ENCODE measurements around the gene ATXN2L. TPM values are rescaled to one million over a fixed set of nuclear protein-coding genes. Genes with fewer than 3 reads are reported as not detected.

ATXN2L gene
- total and polyA plus RNA-seq, 4 donors = 23.1 to 40.7 (median 32.8) TPM

DNA sequence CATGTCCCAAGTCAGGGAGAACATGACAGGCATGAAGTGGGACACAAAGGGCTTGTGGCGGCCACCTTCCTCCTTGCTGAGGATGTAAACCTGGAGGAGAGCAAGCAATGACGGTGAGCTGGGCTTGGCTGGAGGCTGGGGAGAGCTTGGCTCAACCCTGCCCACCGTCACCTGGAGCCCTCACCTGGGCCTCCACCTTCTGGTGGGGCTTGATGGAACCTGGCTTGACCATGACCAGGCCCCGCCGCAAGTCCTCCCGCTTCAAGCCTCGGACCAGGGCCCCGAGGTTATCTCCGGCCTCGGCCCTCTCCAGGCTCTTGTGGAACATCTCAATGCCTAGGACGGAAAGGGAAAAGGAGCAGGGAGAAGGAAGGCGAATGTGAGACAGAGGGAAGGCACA, 21.0 kb downstream of the ATXN2L start:
- 97% methylated on average over 12 of the region's 12 CpGs for WGBS
- Histone ChIP-seq H3K4me3 (ENCODE audit: low read depth in 1 of 3, low read length in 3 of 3) (no peak overlapping the region), H3K9me3 (ENCODE audit: control insufficient read depth in 4 of 4, low read length in 3 of 4) (no peaks in the 10 kb centered on the region), H3K27ac (ENCODE audit: low read depth in 1 of 2, low read length in 2 of 2) (no peak overlapping the region), H3K36me3 (ENCODE audit: control insufficient read depth in 4 of 4, insufficient read depth in 3 of 4, low read depth in 1 of 4, low read length in 3 of 4) (peaks cover 16 to 30% (median 22%) of the 10 kb centered on the region in 4 donors), H3K27me3 (ENCODE audit: control insufficient read depth in 4 of 4, insufficient read depth in 4 of 4, low read length in 3 of 4) (no peaks in the 10 kb centered on the region), H3K9ac (ENCODE audit: low read depth in 1 of 2, low read length in 2 of 2) (no peak overlapping the region), H3K4me1 (ENCODE audit: control insufficient read depth in 4 of 4, insufficient read depth in 4 of 4, low read length in 3 of 4) (peaks cover 0 to 24% (median 18%) of the 10 kb centered on the region in 4 donors)
- DNase-seq (ENCODE audit: low spot score) = no peak
- TF ChIP-seq SP1 (IDR thresholded peaks at IDR 0.05) (no peak), GABPA (IDR thresholded peaks at IDR 0.05 in 1 of 2, conservative IDR thresholded peaks at IDR 0.05 in 1 of 2) (no peak), TAF1 (conservative IDR thresholded peaks at IDR 0.05) (no peak), FOXA2 (IDR thresholded peaks at IDR 0.05) (no peak), NR2F2 (IDR thresholded peaks at IDR 0.05) (no peak), EGR1 (IDR thresholded peaks at IDR 0.05; ENCODE audit: low read depth in 2 of 2) (no peak), RAD21 (IDR thresholded peaks at IDR 0.05) (no peak), JUND (IDR thresholded peaks at IDR 0.05) (no peak), FOXA1 (IDR thresholded peaks at IDR 0.05) (no peak), HNF4G (IDR thresholded peaks at IDR 0.05) (no peak)
- TF ChIP-seq, protein P1, sequence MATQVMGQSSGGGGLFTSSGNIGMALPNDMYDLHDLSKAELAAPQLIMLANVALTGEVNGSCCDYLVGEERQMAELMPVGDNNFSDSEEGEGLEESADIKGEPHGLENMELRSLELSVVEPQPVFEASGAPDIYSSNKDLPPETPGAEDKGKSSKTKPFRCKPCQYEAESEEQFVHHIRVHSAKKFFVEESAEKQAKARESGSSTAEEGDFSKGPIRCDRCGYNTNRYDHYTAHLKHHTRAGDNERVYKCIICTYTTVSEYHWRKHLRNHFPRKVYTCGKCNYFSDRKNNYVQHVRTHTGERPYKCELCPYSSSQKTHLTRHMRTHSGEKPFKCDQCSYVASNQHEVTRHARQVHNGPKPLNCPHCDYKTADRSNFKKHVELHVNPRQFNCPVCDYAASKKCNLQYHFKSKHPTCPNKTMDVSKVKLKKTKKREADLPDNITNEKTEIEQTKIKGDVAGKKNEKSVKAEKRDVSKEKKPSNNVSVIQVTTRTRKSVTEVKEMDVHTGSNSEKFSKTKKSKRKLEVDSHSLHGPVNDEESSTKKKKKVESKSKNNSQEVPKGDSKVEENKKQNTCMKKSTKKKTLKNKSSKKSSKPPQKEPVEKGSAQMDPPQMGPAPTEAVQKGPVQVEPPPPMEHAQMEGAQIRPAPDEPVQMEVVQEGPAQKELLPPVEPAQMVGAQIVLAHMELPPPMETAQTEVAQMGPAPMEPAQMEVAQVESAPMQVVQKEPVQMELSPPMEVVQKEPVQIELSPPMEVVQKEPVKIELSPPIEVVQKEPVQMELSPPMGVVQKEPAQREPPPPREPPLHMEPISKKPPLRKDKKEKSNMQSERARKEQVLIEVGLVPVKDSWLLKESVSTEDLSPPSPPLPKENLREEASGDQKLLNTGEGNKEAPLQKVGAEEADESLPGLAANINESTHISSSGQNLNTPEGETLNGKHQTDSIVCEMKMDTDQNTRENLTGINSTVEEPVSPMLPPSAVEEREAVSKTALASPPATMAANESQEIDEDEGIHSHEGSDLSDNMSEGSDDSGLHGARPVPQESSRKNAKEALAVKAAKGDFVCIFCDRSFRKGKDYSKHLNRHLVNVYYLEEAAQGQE (IDR thresholded peaks at IDR 0.05) = no peak
- TF ChIP-seq, protein P2, sequence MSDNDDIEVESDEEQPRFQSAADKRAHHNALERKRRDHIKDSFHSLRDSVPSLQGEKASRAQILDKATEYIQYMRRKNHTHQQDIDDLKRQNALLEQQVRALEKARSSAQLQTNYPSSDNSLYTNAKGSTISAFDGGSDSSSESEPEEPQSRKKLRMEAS (IDR thresholded peaks at IDR 0.05) = no peak

DNA sequence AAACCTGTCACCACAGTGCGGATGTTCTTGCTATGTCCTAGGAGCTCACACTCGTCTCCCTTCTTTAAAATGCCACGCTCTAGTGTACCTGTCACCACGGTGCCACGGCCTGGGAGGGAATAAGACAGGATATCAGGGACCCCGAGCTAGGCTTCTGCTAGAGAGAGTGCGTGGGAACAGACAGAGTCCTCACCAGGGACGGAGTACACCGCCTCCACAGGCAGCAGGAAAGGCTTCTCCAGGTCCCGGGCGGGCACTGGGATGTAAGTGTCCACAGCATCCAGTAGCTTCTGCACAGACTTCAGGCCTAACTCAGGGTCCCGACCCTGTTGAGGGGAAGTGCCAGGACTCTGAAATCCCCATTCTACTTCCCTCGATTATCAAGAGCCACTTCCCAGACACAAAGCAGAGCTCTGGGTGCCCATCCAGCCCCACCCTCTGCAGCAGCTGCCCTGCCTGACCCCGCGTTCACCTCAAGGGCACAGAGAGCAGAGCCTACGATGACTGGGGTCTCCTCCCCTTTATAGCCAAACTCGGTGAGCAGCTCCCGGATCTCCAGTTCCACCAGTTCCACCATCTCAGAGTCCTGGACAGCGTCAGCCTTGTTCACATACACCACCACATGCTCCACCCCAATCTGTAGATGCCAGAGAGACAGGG, 21.6 kb downstream of the ATXN2L start:
- Histone ChIP-seq H3K9ac (ENCODE audit: low read depth in 1 of 2, low read length in 2 of 2) (no peak overlapping the region), H3K9me3 (ENCODE audit: control insufficient read depth in 4 of 4, low read length in 3 of 4) (no peaks in the 10 kb centered on the region), H3K27me3 (ENCODE audit: control insufficient read depth in 4 of 4, insufficient read depth in 4 of 4, low read length in 3 of 4) (no peaks in the 10 kb centered on the region), H3K27ac (ENCODE audit: low read depth in 1 of 2, low read length in 2 of 2) (no peak overlapping the region), H3K4me1 (ENCODE audit: control insufficient read depth in 4 of 4, insufficient read depth in 4 of 4, low read length in 3 of 4) (peaks cover 0 to 24% (median 18%) of the 10 kb centered on the region in 4 donors), H3K4me3 (ENCODE audit: low read depth in 1 of 3, low read length in 3 of 3) (no peak overlapping the region), H3K36me3 (ENCODE audit: control insufficient read depth in 4 of 4, insufficient read depth in 3 of 4, low read depth in 1 of 4, low read length in 3 of 4) (peaks cover 14 to 28% (median 21%) of the 10 kb centered on the region in 4 donors)
- DNase-seq (ENCODE audit: low spot score) = no peak
- 90% methylated on average over 19 of the region's 19 CpGs for WGBS
- no peak for TF ChIP-seq HNF4G (IDR thresholded peaks at IDR 0.05)

DNA sequence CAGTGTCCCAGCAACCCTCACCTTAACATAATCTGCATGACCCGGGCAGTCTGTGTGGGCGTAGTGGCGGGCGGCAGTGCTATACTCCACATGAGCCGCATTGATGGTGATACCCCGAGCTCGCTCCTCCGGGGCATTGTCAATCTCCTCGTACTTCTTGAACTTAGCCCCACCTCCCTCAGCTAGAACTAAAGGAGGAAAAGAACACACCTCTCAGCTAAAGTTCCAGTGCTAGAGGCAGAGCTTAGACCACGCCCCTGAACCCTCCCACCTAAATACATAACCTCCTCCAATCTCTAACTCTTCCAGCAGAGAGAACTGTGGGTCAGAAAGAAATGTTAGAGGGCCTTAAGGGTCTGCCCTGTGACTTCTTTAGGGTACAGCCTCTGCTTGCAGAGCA, 22.5 kb downstream of the ATXN2L start:
- DNase-seq (ENCODE audit: low spot score) = no peak
- H3K4me3 ChIP-seq (ENCODE audit: low read depth in 1 of 3, low read length in 3 of 3) = peak overlapping the region; percentile 55 to 96 (median 86)
- H3K27me3 ChIP-seq (ENCODE audit: control insufficient read depth in 4 of 4, insufficient read depth in 4 of 4, low read length in 3 of 4) = no peaks in the 10 kb centered on the region
- no peaks in the 10 kb centered on the region for H3K9me3 ChIP-seq (ENCODE audit: control insufficient read depth in 4 of 4, low read length in 3 of 4)
- H3K27ac ChIP-seq (ENCODE audit: low read depth in 1 of 2, low read length in 2 of 2) = no peak overlapping the region
- 31% methylated on average over 10 of the region's 10 CpGs for WGBS
- H3K4me1 ChIP-seq (ENCODE audit: control insufficient read depth in 4 of 4, insufficient read depth in 4 of 4, low read length in 3 of 4) = peaks cover 0 to 24% (median 18%) of the 10 kb centered on the region in 4 donors
- H3K36me3 ChIP-seq (ENCODE audit: control insufficient read depth in 4 of 4, insufficient read depth in 3 of 4, low read depth in 1 of 4, low read length in 3 of 4) = peaks cover 12 to 28% (median 21%) of the 10 kb centered on the region in 4 donors
- TF ChIP-seq SP1 (IDR thresholded peaks at IDR 0.05) = no peak
- no peak for TF ChIP-seq NR2F2 (IDR thresholded peaks at IDR 0.05)
- TF ChIP-seq TAF1 (conservative IDR thresholded peaks at IDR 0.05) = peak; percentile 18
- TF ChIP-seq HNF4G (IDR thresholded peaks at IDR 0.05) = no peak
- no peak for TF ChIP-seq YY1 (IDR thresholded peaks at IDR 0.05)
- TF ChIP-seq JUND (IDR thresholded peaks at IDR 0.05) = no peak
- peak overlapping the region; percentile 15 to 81 for H3K9ac ChIP-seq (ENCODE audit: low read depth in 1 of 2, low read length in 2 of 2)

Data from liver (tissue), 9 donors.